Measurements from ENCODE around the gene CTRB1. TPM values are rescaled to one million over a fixed set of nuclear protein-coding genes. Genes with fewer than 3 reads are reported as not detected.
A peak's percentile ranks its signal among the peaks of the same experiment; 100 is the strongest.

Gene CTRB1
- total and polyA plus RNA-seq, 2 of the 13 experiments (the other 11 are each of a cell fraction or from before 2014, with no cell fraction given), result not detected

DNA sequence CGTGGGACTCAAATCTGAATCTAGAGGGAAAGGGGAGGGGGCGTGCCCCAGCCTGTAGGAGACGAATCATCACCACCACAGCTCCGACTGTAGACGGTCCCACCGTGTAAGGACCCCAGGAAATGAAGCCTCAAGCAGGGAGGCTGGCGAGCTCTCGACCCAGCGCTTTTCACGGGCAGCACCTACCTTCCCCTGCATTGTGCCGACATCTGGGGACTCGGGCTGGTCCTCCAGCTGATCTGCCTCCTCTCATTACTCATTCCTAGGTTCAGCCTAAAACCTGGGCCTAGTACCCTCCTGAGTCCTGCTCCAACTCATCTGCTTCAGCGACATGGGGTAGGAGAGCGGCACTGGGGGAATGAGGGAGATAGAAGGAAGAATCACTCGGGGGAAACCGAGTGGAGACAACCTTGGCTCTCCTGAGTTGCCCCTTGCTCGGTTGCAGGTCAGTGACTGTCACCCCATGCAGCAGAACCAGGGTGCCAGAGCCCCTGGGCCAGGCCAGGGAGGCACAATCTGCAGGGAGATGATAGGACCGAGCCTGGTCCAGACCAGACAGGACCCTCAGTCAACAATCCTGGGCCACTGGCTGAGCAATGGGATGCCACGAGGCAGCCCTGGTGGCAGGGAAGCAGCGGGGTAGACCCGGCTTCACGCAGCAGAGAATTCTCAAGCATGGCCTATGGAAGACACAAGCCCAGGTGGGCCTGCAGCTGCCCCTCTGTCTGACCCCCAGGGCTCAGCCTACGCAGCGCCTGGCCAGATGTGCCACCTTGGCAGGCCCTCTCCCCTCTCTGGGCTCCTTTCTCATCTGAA is 33.5 kb downstream of the CTRB1 start (continued):
- TF ChIP-seq, protein P1, sequence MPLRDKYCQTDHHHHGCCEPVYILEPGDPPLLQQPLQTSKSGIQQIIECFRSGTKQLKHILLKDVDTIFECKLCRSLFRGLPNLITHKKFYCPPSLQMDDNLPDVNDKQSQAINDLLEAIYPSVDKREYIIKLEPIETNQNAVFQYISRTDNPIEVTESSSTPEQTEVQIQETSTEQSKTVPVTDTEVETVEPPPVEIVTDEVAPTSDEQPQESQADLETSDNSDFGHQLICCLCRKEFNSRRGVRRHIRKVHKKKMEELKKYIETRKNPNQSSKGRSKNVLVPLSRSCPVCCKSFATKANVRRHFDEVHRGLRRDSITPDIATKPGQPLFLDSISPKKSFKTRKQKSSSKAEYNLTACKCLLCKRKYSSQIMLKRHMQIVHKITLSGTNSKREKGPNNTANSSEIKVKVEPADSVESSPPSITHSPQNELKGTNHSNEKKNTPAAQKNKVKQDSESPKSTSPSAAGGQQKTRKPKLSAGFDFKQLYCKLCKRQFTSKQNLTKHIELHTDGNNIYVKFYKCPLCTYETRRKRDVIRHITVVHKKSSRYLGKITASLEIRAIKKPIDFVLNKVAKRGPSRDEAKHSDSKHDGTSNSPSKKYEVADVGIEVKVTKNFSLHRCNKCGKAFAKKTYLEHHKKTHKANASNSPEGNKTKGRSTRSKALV (CRISPR knock-in tag; IDR thresholded peaks at IDR 0.05), result no peak; the same call in 1 of the 2 replicates
- TF ChIP-seq ZSCAN9 (CRISPR knock-in tag; IDR thresholded peaks at IDR 0.05; ENCODE audit: borderline replicate concordance) (no peak), XBP1 (CRISPR knock-in tag; IDR thresholded peaks at IDR 0.05) (no peak), SMAD1 (CRISPR knock-in tag; IDR thresholded peaks at IDR 0.05; ENCODE audit: borderline replicate concordance, low read depth) (no peak), ZNF768 (CRISPR knock-in tag; IDR thresholded peaks at IDR 0.05) (no peak), ZNF747 (CRISPR knock-in tag; IDR thresholded peaks at IDR 0.05; ENCODE audit: borderline replicate concordance) (no peak), ZNF160 (CRISPR knock-in tag; IDR thresholded peaks at IDR 0.05) (0 out of 2 replicates have a peak, but pooled peaks have one; percentile 1), FOXA1 (IDR thresholded peaks at IDR 0.05) (no peak), FOXA1 (CRISPR knock-in tag; IDR thresholded peaks at IDR 0.05) (0 out of 2 replicates have a peak, but pooled peaks have one; percentile 0), ARNT2 (CRISPR knock-in tag; IDR thresholded peaks at IDR 0.05; ENCODE audit: low read depth) (peak; percentile 58), SSRP1 (CRISPR knock-in tag; IDR thresholded peaks at IDR 0.05) (no peak), SOX5 (CRISPR knock-in tag; IDR thresholded peaks at IDR 0.05; ENCODE audit: borderline replicate concordance) (no peak), POLR2A (IDR thresholded peaks at IDR 0.05; ENCODE audit: insufficient read depth in 1 of 2, low read depth in 2 of 2, low read length in 2 of 2) (no peak), ONECUT2 (CRISPR knock-in tag; IDR thresholded peaks at IDR 0.05) (no peak), ZZZ3 (CRISPR knock-in tag; IDR thresholded peaks at IDR 0.05; ENCODE audit: borderline replicate concordance) (no peak), TCF12 (IDR thresholded peaks at IDR 0.05) (no peak), TCF12 (CRISPR knock-in tag; IDR thresholded peaks at IDR 0.05) (no peak), ATRX (CRISPR knock-in tag; IDR thresholded peaks at IDR 0.05; ENCODE audit: borderline replicate concordance) (no peak), ZNF343 (CRISPR knock-in tag; IDR thresholded peaks at IDR 0.05) (0 out of 2 replicates have a peak, but pooled peaks have one; percentile 61), ZC3H13 (CRISPR knock-in tag; IDR thresholded peaks at IDR 0.05) (peak; percentile 65; the same call in 1 of the 2 replicates), ZBTB38 (CRISPR knock-in tag; IDR thresholded peaks at IDR 0.05) (peak; percentile 81), U2AF1 (optimal IDR thresholded peaks at IDR 0.05; ENCODE audit: low read depth, low read length) (peak; percentile 34), HES4 (CRISPR knock-in tag; IDR thresholded peaks at IDR 0.05; ENCODE audit: borderline replicate concordance) (no peak), AHR (CRISPR knock-in tag; IDR thresholded peaks at IDR 0.05) (no peak), ADNP (CRISPR knock-in tag; IDR thresholded peaks at IDR 0.05) (no peak)
- TF ChIP-seq, protein P2, sequence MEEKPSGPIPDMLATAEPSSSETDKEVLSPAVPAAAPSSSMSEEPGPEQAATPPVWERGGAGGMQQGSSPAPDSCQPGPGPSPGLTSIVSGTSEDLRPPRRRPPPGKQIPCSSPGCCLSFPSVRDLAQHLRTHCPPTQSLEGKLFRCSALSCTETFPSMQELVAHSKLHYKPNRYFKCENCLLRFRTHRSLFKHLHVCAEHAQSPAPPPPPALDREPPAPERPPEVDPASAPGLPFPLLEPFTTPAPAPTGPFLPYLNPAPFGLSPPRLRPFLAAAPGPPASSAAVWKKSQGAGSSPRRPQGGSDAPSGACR (CRISPR knock-in tag; IDR thresholded peaks at IDR 0.05), result no peak
